Fibroblast of skin of right quadriceps (primary cell): ENCODE measurements around the gene COL18A1.
"Not testable (repeated sequence)": the region's sequence is repeated elsewhere in the genome, so short reads cannot be mapped to it uniquely, and the experiment has no call there.

Experiments used
- DNase-seq: peaks from one replicate; pipeline ENCODE4 v3.0.0-alpha.2; 2013

The COL18A1 gene

GRCh38 chr21:45551783-45552695 is 147.1 kb downstream of the COL18A1 start:
- no peak for DNase-seq

DNA sequence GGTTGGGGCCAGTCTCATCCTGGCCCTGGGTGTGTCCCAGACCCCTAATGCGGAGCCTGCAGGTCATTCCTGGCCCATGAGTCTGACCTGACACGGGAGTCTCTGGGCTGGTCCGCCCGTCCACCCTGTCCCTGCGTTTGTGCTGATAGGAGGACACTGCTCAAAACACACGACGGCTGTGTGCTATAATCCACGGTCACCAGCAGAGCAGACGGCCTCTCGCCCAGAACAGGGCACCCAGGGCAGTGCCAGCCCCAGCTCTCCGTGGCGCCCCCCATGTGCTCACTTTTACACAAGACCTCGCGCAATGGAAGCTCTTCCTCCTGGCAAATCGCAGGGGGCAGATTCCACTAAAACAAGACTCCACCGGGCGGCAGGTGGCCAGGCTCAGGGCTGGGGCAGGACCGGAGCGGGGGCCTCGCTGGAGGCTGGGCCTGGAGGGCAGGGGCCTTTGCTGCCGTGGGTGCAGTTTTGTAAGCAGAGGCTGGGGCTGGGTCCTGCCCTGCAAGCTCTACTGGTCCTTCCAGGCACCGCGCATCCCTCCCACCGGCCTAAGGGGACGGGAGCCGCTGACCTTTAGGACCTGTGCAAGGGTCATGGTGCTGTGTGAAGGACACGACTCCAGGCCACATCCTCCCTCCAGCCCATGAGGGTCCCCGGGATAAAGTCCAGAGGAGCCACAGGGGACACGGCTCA is 147.9 kb downstream of the COL18A1 start:
- DNase-seq = no peak

- DNase-seq = peak; percentile 71
These were observed 149.7 kb downstream of the COL18A1 start for GRCh38 chr21:45554477-45555175.

GRCh38 chr21:45555251-45555556 is 150.2 kb downstream of the COL18A1 start:
- no peak for DNase-seq

- peak; percentile 81 for DNase-seq
These were observed 150.8 kb downstream of the COL18A1 start for GRCh38 chr21:45555557-45556301.

- DNase-seq = no peak
These were observed 151.3 kb downstream of the COL18A1 start for GRCh38 chr21:45556302-45556644.

DNA sequence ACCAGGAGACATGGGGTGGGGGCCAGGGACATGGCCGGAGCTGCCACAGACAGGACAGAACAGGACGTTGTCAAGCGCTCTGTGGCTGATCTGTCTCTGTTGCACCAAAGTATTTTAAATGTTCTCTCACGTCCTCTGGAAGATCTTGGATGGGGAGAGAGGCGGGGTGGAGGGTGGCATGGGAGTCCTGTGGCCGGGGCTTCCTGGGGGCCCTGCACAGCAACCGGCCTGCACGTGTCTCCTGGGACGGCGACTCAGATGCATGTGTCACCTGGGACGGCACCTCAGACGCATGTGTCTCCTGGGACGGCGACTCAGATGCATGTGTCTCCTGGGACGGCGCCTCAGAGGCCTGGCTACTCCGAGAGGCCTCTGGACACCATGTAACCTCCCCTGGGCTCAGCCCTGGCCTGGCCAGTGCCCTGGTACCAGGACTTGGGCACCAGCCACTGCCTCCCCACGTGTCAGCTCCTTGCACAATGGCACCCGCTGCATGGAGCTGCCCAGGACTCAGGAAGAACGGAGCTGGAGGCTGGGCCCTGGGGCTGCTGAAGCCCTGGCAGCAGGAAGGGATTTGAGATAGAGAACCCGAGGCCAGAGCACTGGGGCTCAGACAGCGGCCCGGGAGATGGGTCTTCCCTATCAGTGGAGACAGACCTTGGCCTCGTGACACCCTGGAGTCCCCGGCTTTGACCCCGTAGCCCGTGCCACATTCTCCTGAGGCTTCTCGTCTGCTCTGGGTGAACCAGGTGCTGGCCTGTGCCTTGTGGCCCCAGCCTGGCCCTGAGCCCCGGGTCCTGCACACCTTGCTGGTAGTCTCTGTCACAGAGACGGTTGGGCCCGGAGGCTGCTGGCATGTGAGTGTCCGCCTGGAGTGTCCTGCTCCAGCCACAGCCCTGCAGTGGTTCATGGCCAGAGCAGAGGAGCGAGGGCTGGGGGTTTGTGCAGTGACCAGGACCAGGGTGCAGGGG is 152.0 kb downstream of the COL18A1 start:
- DNase-seq = no peak

DNA sequence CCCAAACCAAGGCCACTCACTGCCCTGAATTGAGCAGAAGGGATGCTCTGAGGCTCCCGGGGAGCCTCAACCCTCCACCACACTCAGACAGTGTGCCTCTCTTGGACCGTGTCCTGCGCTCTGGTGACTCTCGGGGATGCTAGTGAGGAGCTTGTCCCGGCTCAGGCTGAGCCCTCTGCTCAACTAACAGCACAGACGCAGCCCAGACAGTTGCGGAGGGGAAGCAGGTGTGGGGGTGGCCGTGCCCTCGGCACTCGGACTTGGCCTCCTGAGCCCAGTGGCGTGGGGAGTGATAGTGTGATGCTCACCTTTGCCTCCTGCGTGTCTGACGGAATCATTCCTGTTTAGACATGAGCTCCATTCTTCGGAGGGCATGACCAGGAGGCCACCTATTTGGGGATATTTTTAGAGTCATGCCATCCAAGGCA is 152.7 kb downstream of the COL18A1 start:
- DNase-seq = no peak

DNA sequence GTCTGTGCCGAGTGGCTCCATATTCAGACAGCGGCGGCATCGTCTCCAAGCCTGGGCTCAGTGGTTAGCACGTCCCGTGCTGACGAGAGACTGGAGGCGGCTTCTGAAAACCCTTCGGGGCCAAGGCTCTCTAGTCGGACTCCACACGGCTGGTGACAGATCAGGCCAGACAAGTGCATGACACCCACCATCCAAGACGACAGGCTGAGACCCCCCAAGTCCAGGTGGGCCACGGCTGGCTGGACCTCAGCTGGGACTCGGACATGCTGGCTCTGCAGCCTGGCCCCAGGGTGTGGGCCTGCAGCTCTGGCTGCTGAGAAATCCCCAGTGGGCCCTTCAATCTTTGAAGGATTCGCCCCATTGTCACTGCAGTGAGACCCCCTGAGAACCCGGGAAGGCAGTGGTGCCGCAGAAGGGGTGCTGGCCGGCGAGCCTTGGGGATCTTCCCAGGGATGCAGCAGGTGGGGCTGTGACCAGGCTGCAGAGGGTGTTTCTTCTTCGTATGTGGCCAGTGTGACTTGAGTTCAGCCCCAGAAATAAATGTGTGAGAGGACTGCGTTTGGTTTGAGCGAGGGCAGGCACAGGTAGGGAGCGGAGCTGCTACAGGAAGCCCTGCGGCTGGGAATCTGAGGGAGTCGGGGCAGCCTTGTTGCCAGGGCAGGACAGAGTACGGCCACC is 153.2 kb downstream of the COL18A1 start:
- no peak for DNase-seq

- no peak for DNase-seq
These were observed 154.5 kb downstream of the COL18A1 start for GRCh38 chr21:45559216-45560105.

DNA sequence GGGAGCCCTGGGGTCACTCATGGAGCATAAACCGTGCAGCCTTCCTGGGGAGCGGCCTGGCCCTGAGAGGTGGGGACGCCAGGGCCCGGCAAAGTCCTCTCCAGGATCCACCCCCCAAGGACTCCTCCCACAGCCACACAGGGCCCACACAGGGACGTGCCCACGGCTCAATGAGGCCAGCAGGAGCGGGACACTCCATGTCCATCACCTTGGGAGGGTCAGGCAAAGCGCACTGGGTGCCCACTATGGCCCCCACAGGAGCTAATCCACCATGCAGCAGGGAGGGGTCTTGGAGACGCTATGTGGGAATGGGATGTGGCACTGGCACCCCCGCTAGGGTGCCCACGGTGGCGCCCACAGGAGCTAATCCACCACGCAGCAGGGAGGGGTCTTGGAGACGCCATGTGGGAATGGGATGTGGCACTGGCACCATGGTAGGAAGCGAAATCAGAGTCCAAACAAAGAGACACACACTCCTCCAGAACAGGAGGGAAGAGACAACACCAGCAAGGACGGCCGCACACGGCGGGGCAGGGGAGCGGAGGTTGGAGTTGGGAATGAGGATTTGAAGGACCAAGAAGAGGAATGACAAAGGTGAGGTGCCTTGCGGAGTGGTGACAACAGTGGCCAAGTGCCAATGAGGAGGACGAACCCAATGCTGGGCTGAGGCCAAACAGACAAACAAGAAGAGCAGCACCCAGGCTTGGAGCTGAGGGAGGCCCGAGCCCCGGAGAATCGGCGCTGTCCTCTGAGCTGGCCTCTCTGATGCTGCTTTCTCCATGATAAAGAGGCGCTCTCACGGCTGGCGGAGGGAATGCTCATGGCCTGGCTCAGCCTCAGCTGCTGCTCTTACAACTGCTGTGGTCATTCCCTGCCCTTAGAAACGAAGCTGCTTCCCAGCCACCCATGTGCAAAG is 155.4 kb downstream of the COL18A1 start:
- DNase-seq = no peak

- not testable (repeated sequence) for DNase-seq
These were observed 156.3 kb downstream of the COL18A1 start for GRCh38 chr21:45561241-45561640.

DNA sequence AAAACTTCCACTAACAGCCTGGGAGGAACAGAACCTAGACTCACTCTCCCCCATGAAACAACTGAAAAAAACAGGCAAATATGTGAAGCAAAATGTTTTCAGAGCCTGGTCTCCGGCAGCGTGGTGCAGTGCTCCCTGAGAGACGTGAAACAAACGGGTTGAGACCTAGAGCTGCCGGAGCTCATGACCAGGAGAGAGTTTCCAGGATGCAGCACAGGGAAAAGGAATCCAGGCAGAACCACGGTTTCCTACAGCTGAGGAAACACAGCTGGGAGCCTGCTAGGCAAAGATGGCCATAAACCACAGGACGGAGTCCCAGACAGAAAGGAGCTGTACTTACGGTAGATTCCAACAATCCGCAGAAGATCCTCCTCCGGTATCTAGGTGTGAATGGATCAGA is 157.4 kb downstream of the COL18A1 start:
- DNase-seq = no peak

DNA sequence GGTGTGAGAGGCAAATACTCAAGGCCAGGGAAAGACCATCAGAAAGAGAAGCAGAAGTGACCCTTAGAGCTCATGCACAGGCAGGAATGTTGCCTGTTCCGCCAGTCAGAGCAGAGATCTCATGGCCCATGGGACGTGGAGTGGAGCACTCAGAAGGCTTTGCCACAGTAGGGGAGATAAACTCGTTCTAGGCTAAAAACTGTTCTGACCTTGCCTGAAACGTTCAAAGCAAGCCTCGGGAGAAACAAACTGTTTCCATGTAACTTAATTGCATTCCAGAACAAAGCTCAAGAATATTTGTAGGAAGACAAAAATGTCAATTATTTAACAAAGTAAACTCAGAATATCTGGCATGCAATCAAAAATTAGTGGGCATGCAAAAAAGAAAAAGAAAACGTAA is 158.0 kb downstream of the COL18A1 start:
- DNase-seq = peak; percentile 30
